H1 (cell line): ENCODE data around the gene ZSWIM7. TPM values are rescaled to one million over a fixed set of nuclear protein-coding genes. Genes with fewer than 3 reads are reported as not detected.

Experiments used
- CTCF ChIA-PET: fragments of 300-600 bp; sonication (Branson Sonifier 250); formaldehyde crosslinking; loops from one replicate; lab custom pipeline; 2021; ENCODE audit not compliant: partially characterized antibody; lab: Charles Lee
- POLR2A ChIA-PET: fragments of 300-600 bp; sonication (Branson Sonifier 250); formaldehyde crosslinking; loops from one replicate; lab custom pipeline; 2021; ENCODE audit warnings: inconsistent platforms; ENCODE audit not compliant: partially characterized antibody; lab: Charles Lee
- DNase-seq, 2 experiments: peaks; one replicate each; pipeline versions ENCODE4 v3.0.0 to v3.0.0-alpha.2; 2010 to 2022; ENCODE audit warnings: low spot score in 2 of 2, low read depth in 1 of 2, mixed read lengths in 1 of 2
- FAIRE-seq: peaks from 2 replicates; lab custom pipeline; 2011; peaks lifted over from hg19 to GRCh38; lab: Jason Lieb, UNC
- H2AFZ ChIP-seq: 2 replicates; pipeline ENCODE4 v1.8.1; 2012; ENCODE audit warnings: low read length, inconsistent platforms
- H2AK5ac ChIP-seq: 2 replicates; pipeline ENCODE4 v1.6.1; 2013; ENCODE audit warnings: low read depth, low read length
- H2BK120ac ChIP-seq: replicated peaks from 2 replicates; pipeline ENCODE3; 2013; ENCODE audit warnings: low read depth, low read length, inconsistent platforms
- H2BK12ac ChIP-seq: 2 replicates; pipeline ENCODE4 v1.6.1; 2013; ENCODE audit warnings: low read depth, low read length
- H2BK15ac ChIP-seq: 2 replicates; pipeline ENCODE4 v1.6.1; 2013; ENCODE audit warnings: low read length
- H2BK20ac ChIP-seq: 2 replicates; pipeline ENCODE4 v1.6.1; 2013; ENCODE audit warnings: low read length
- H2BK5ac ChIP-seq: 2 replicates; pipeline ENCODE4 v1.6.1; 2013; ENCODE audit warnings: low read depth, low read length
- H3K14ac ChIP-seq: 2 replicates; pipeline ENCODE4 v1.6.1; 2013; ENCODE audit warnings: inconsistent platforms; ENCODE audit not compliant: insufficient read length
- H3K18ac ChIP-seq: 2 replicates; pipeline ENCODE4 v1.6.1; 2013; ENCODE audit warnings: low read length; ENCODE audit errors: extremely low read depth
- H3K23ac ChIP-seq: 2 replicates; pipeline ENCODE4 v1.6.1; 2013; ENCODE audit warnings: inconsistent platforms; ENCODE audit not compliant: insufficient read length
- H3K23me2 ChIP-seq: 2 replicates; pipeline ENCODE4 v1.6.1; 2013; ENCODE audit warnings: low read depth, low read length
- H3K27ac ChIP-seq: 2 replicates; pipeline ENCODE4 v1.6.1; 2011; ENCODE audit warnings: low read depth, low read length, inconsistent platforms
- H3K27me3 ChIP-seq, 4 experiments: replicated peaks in 1 of 4; 1 replicate in 1 of 4; 2 replicates in 3 of 4; pipeline versions ENCODE4 v1.6.1 to v1.8.1; 2011 to 2013; ENCODE audit warnings: low read length in 3 of 4, mild to moderate bottlenecking in 3 of 4, inconsistent platforms in 2 of 4, mixed read lengths in 2 of 4, moderate library complexity in 1 of 4; ENCODE audit not compliant: control insufficient read depth in 3 of 4, insufficient read depth in 3 of 4; ENCODE audit errors: extremely low read depth in 1 of 4
- H3K36me3 ChIP-seq, 4 experiments: 2 replicates each; pipeline versions ENCODE4 v1.6.1 to v1.8.1; 2011 to 2013; ENCODE audit warnings: mild to moderate bottlenecking in 4 of 4, low read length in 3 of 4, moderate library complexity in 2 of 4, control low read depth in 1 of 4, inconsistent platforms in 1 of 4; ENCODE audit not compliant: insufficient read depth in 4 of 4, control insufficient read depth in 2 of 4
- H3K4ac ChIP-seq: replicated peaks from 2 replicates; pipeline ENCODE3; 2013; ENCODE audit warnings: low read length, low read depth, mixed read lengths, inconsistent platforms; ENCODE audit not compliant: insufficient read length
- H3K4me1 ChIP-seq, 4 experiments: replicated peaks in 1 of 4; 1 replicate in 1 of 4; 2 replicates in 3 of 4; pipeline versions ENCODE4 v1.6.1 to v1.8.1; 2011 to 2013; ENCODE audit warnings: low read length in 3 of 4, inconsistent platforms in 2 of 4, mixed read lengths in 1 of 4; ENCODE audit not compliant: insufficient read depth in 4 of 4, control insufficient read depth in 3 of 4
- H3K4me2 ChIP-seq, 2 experiments: 2 replicates each; pipeline versions ENCODE4 v1.6.1 to v1.8.1; 2011 to 2013; ENCODE audit warnings: low read depth in 2 of 2, low read length in 2 of 2, control low read depth in 1 of 2, inconsistent platforms in 1 of 2, mild to moderate bottlenecking in 1 of 2; ENCODE audit not compliant: insufficient read depth in 1 of 2
- H3K4me3 ChIP-seq, 4 experiments: fragments of 200-600, 300-600 bp in 1 of 4; sonication (generic), shearing (Covaris generic), sonication (Bioruptor Twin) in 1 of 4; 2 replicates each; pipeline versions ENCODE4 v1.5.1 to v1.8.1; 2011 to 2016; ENCODE audit warnings: low read length in 4 of 4, low read depth in 3 of 4, control low read depth in 2 of 4, inconsistent platforms in 2 of 4, mild to moderate bottlenecking in 2 of 4, mixed read lengths in 1 of 4, moderate library complexity in 1 of 4; ENCODE audit not compliant: insufficient read depth in 2 of 4; ENCODE audit errors: extremely low read depth in 1 of 4
- H3K56ac ChIP-seq: replicated peaks from 2 replicates; pipeline ENCODE3; 2013; ENCODE audit warnings: low read depth, mild to moderate bottlenecking, mixed read lengths, low read length, inconsistent platforms; ENCODE audit not compliant: insufficient read length
- H3K79me1 ChIP-seq: 2 replicates; pipeline ENCODE4 v1.6.1; 2013; ENCODE audit warnings: low read depth, low read length, control low read depth
- H3K79me2 ChIP-seq, 2 experiments: 2 replicates each; pipeline versions ENCODE4 v1.6.1 to v1.8.1; 2012 to 2013; ENCODE audit warnings: low read length in 2 of 2, mild to moderate bottlenecking in 2 of 2, inconsistent platforms in 1 of 2; ENCODE audit not compliant: insufficient read depth in 2 of 2, control insufficient read depth in 1 of 2
- H3K9ac ChIP-seq, 4 experiments: replicated peaks in 1 of 4; 1 replicate in 1 of 4; 2 replicates in 3 of 4; pipeline versions ENCODE4 v1.6.1 to v1.8.1; 2011 to 2013; ENCODE audit warnings: low read depth in 3 of 4, low read length in 3 of 4, control low read depth in 2 of 4, mild to moderate bottlenecking in 2 of 4, moderate library complexity in 2 of 4, inconsistent platforms in 1 of 4; ENCODE audit errors: extremely low read depth in 1 of 4
- H3K9me3 ChIP-seq, 2 experiments: 2 replicates each; pipeline versions ENCODE4 v1.6.1 to v1.8.1; 2012 to 2013; ENCODE audit warnings: mild to moderate bottlenecking in 2 of 2, moderate library complexity in 2 of 2, control low read depth in 1 of 2, inconsistent platforms in 1 of 2, low read depth in 1 of 2, low read length in 1 of 2, mixed read lengths in 1 of 2; ENCODE audit not compliant: insufficient read depth in 2 of 2
- H4K20me1 ChIP-seq, 2 experiments: replicated peaks in 1 of 2; 2 replicates each; pipeline versions ENCODE3 to v1.8.1; 2011 to 2013; ENCODE audit warnings: inconsistent platforms in 2 of 2, low read length in 2 of 2, mild to moderate bottlenecking in 1 of 2; ENCODE audit not compliant: insufficient read depth in 2 of 2, control insufficient read depth in 1 of 2
- H4K5ac ChIP-seq: 2 replicates; pipeline ENCODE4 v1.6.1; 2013; ENCODE audit warnings: low read length, low read depth, mixed read lengths, inconsistent platforms; ENCODE audit not compliant: insufficient read length
- H4K8ac ChIP-seq: 2 replicates; pipeline ENCODE4 v1.8.0; 2013; ENCODE audit warnings: mild to moderate bottlenecking, moderate library complexity, low read length, inconsistent platforms; ENCODE audit not compliant: insufficient read depth; ENCODE audit errors: extremely low read depth
- H4K91ac ChIP-seq: replicated peaks from 2 replicates; pipeline ENCODE3; 2013; ENCODE audit warnings: low read length, mixed read lengths, inconsistent platforms; ENCODE audit not compliant: insufficient read length
- BCL11A ChIP-seq, 2 experiments: IDR thresholded peaks; one replicate each; pipeline ENCODE4 v1.6.1; 2011; ENCODE audit warnings: low read depth in 2 of 2, low read length in 2 of 2, mild to moderate bottlenecking in 2 of 2
- GTF2F1 ChIP-seq: IDR thresholded peaks from 2 replicates; pipeline ENCODE4 v1.6.1; 2012; ENCODE audit warnings: low read depth, low read length, improper control_type of control experiment, borderline replicate concordance
- KDM4A ChIP-seq: IDR thresholded peaks from one replicate; pipeline ENCODE4 v1.7.1; 2012; ENCODE audit warnings: low read depth, mild to moderate bottlenecking, moderate library complexity, low read length, inconsistent platforms; ENCODE audit not compliant: severe bottlenecking
- KDM5A ChIP-seq: fragments of 200-600 bp; IDR thresholded peaks from 2 replicates; pipeline ENCODE4 v1.7.1; 2012; ENCODE audit warnings: mild to moderate bottlenecking, low read length, inconsistent platforms, mixed read lengths
- PHF8 ChIP-seq: fragments of 200-600 bp; sonication (generic); conservative IDR thresholded peaks from 2 replicates; pipeline ENCODE4 v1.7.1; 2012; ENCODE audit warnings: low read depth, mild to moderate bottlenecking, inconsistent platforms, low read length, moderate library complexity
- POU5F1 ChIP-seq: IDR thresholded peaks from 2 replicates; pipeline ENCODE4 v1.6.1; 2011; ENCODE audit warnings: low read depth, mild to moderate bottlenecking, low read length, moderate library complexity
- RAD21 ChIP-seq, 2 experiments: IDR thresholded peaks in 1 of 2; conservative IDR thresholded peaks in 1 of 2; 2 replicates each; pipeline ENCODE4 v1.6.1; 2011; ENCODE audit warnings: low read depth in 2 of 2, low read length in 2 of 2, improper control_type of control experiment in 1 of 2, inconsistent platforms in 1 of 2, mild to moderate bottlenecking in 1 of 2, moderate library complexity in 1 of 2
- RBBP5 ChIP-seq: IDR thresholded peaks from 2 replicates; pipeline ENCODE4 v1.7.1; 2012; ENCODE audit warnings: low read depth, mild to moderate bottlenecking, inconsistent platforms, low read length, moderate library complexity, borderline replicate concordance
- RXRA ChIP-seq: IDR thresholded peaks from 2 replicates; pipeline ENCODE4 v1.6.1; 2011; ENCODE audit warnings: low read depth, mild to moderate bottlenecking, low read length, moderate library complexity; ENCODE audit not compliant: insufficient read depth
- SIRT6 ChIP-seq: IDR thresholded peaks from one replicate; pipeline ENCODE4 v1.7.1; 2012; ENCODE audit warnings: low read length, inconsistent platforms
- TAF1 ChIP-seq: IDR thresholded peaks from 2 replicates; pipeline ENCODE4 v1.6.1; 2011; ENCODE audit warnings: mild to moderate bottlenecking, low read depth, low read length
- WGBS, 2 experiments: shearing (Covaris generic) in 1 of 2; methylation state at CpG; one replicate each; pipeline versions ENCODE4 v1.1.6 to v1.1.7; 2013 to 2015; ENCODE audit warnings: low lambda C conversion rate in 2 of 2, mixed read lengths in 2 of 2, inconsistent platforms in 1 of 2, low coverage in 1 of 2, missing lambda C conversion rate in 1 of 2; ENCODE audit not compliant: insufficient replicate concordance in 2 of 2, insufficient coverage in 1 of 2, insufficient read length in 1 of 2; ENCODE audit errors: extremely low coverage in 1 of 2, missing lambda C conversion rate in 1 of 2; 5-methylcytosine and 5-hydroxymethylcytosine counted together
- polyA plus RNA-seq, 7 experiments: library from polyadenylated mRNA; depleted of rRNA in 3 of 7; stranded (reverse) in 5 of 7; unstranded in 2 of 7; fragments of >200 nt in 5 of 7; fragments of 200-250 nt in 2 of 7; gene quantifications; 1 replicate in 5 of 7; 2 replicates in 1 of 7; 4 replicates in 1 of 7; pipeline versions ENCODE4 v1.2.1 to v1.2.3, GENCODE V29; 2011 to 2013; ENCODE audit warnings: missing spikeins in 2 of 7, mixed read lengths in 2 of 7
- total RNA-seq: library from RNA; stranded (reverse); fragmentation: NEBNext Ultra II Directional; extraction: Animal tissue kit (Norgen Biotek cat#: 25700); gene quantifications from 2 replicates; pipeline ENCODE4 v1.2.1, GENCODE V29; 2021
- TF ChIP-seq, protein P1 (sequence below): IDR thresholded peaks from 2 replicates; pipeline ENCODE4 v1.6.1; 2012; ENCODE audit warnings: inconsistent platforms

ZSWIM7 gene
- total and polyA plus RNA-seq, 2 of the 8 experiments (the other 6 are each of a cell fraction or from before 2014, with no cell fraction given) = 39.3 to 57.7 TPM

DNA sequence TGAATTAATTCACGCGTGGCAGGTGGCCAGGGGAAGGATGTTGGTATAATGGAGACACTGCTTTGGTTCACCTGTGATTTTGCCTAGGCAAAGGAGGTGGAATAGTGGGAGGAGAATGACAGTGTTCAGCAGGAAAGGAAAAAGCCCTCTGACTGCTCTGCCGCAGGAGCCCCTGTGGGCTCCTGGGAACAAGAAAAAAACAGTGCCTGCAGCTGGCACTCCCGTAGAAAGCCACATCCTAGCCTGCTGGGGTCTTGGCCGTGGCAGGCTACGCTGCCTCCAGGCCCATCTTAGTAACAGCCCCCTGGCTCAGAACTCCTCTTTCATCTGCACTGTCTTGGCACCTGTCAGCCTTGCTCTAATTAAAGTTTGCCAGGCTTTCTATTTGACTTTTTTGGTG, 34.0 kb downstream of the ZSWIM7 start:
- Histone ChIP-seq H3K56ac (peak overlapping the region; percentile 5), H3K79me1 (0 out of 2 replicates have a peak, but pooled peaks cover 3% of the 10 kb centered on the region), H4K8ac (no peak overlapping the region), H3K23me2 (peaks cover 5% of the 10 kb centered on the region), H2BK5ac (peak overlapping the region; percentile 92; the same call in 1 of the 2 replicates), H2BK20ac (peak overlapping the region; percentile 98; the same call in 1 of the 2 replicates), H2AK5ac (peak overlapping the region; percentile 89), H3K4me2 (peak overlapping the region; percentile 72 to 80; a peak in 2 of 4 replicates), H3K9me3 (no peaks in the 10 kb centered on the region), H3K4me3 (peak overlapping the region in 1 of 4 experiments; percentile 51; a peak in 2 of 8 replicates), H3K9ac (peak overlapping the region in 1 of 4 experiments; percentile 4; a peak in 1 of 7 replicates), H3K27ac (peak overlapping the region; percentile 27; the same call in 1 of the 2 replicates), H3K79me2 (no peaks in the 10 kb centered on the region), H2BK120ac (peak overlapping the region; percentile 89), H3K23ac (no peak overlapping the region), H3K36me3 (no peaks in the 10 kb centered on the region), H3K27me3 (0 out of 7 replicates have a peak, but pooled peaks cover 0 to 2% (median 0%) of the 10 kb centered on the region in 4 experiments), H3K4ac (peak overlapping the region; percentile 89), H3K14ac (no peak overlapping the region), H4K5ac (no peak overlapping the region), H4K91ac (peak overlapping the region; percentile 45), H2BK12ac (peak overlapping the region; percentile 97), H4K20me1 (no peaks in the 10 kb centered on the region), H2BK15ac (peak overlapping the region; percentile 51; the same call in 1 of the 2 replicates), H3K18ac (peak overlapping the region; percentile 64; the same call in 1 of the 2 replicates), H2AFZ (no peak overlapping the region), H3K4me1 (peaks cover 12 to 29% (median 19%) of the 10 kb centered on the region in 4 experiments)
- ChIA-PET CTCF (interaction anchor here (1.0 to 3.9 kb wide), 5 partner anchors 10 to 33 kb away, joined by 4 to 24 read pairs (median 5); partner anchors contain the start of genes ADORA2B, TTC19 and ZSWIM7), POLR2A (interaction anchor here (0.7 to 3.5 kb wide), 13 partner anchors 8 to 1427 kb away, joined by 3 to 25 read pairs (median 5); partner anchors contain the start of genes ADORA2B, PIGL, TTC19 and ZSWIM7)
- DNase-seq = no peak
- 51% methylated on average over 6 of the region's 6 CpGs; no CpG with 5 or more reads in 1 of the 2 experiments for WGBS, 2 experiments
- FAIRE-seq = no peak
- TF ChIP-seq RAD21 (IDR thresholded peaks at IDR 0.05 in 1 of 2, conservative IDR thresholded peaks at IDR 0.05 in 1 of 2; ENCODE audit: low read depth in 2 of 2, low read length in 2 of 2) (no peak), RXRA (no peak), KDM4A (no peak), PHF8 (no peak), GTF2F1 (no peak), RBBP5 (no peak), KDM5A (no peak), TAF1 (0 out of 2 replicates have a peak, but pooled peaks have one; percentile 33), BCL11A (IDR thresholded peaks at IDR 0.05; ENCODE audit: low read depth in 2 of 2, low read length in 2 of 2) (no peak), SIRT6 (no peak), POU5F1 (no peak)
- TF ChIP-seq, protein P1, sequence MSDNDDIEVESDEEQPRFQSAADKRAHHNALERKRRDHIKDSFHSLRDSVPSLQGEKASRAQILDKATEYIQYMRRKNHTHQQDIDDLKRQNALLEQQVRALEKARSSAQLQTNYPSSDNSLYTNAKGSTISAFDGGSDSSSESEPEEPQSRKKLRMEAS = no peak
